Kidney (tissue), 14 donors: ENCODE measurements around the gene COX7A2L. TPM values are rescaled to one million over a fixed set of nuclear protein-coding genes. Genes with fewer than 3 reads are reported as not detected.

Experiments
- DNase-seq, 5 donors: peaks; one replicate each; pipeline ENCODE4 v3.0.0-alpha.2; 2013 to 2020
- FAIRE-seq: peaks from 2 replicates; lab custom pipeline; 2012; peaks lifted over from hg19 to GRCh38; lab: Jason Lieb, UNC
- H3K27ac ChIP-seq, 2 donors: one replicate each; pipeline ENCODE4 v1.7.0; 2013; ENCODE audit warnings: low read depth in 2 of 2, low read length in 2 of 2, inconsistent platforms in 1 of 2
- H3K27me3 ChIP-seq: one replicate; pipeline ENCODE4 v1.7.1; 2013; ENCODE audit warnings: low read length, inconsistent platforms; ENCODE audit not compliant: control insufficient read depth, insufficient read depth
- H3K36me3 ChIP-seq, 3 donors: one replicate each; pipeline versions ENCODE4 v1.7.0 to v1.7.1; 2013; ENCODE audit warnings: low read length in 3 of 3, control low read depth in 1 of 3, inconsistent platforms in 1 of 3; ENCODE audit not compliant: insufficient read depth in 3 of 3, control insufficient read depth in 2 of 3
- H3K4me1 ChIP-seq, 3 donors: one replicate each; pipeline versions ENCODE4 v1.7.0 to v1.7.1; 2013; ENCODE audit warnings: low read length in 3 of 3, inconsistent platforms in 1 of 3, low read depth in 1 of 3; ENCODE audit not compliant: control insufficient read depth in 2 of 3, insufficient read depth in 2 of 3
- H3K4me3 ChIP-seq, 3 donors: one replicate each; pipeline versions ENCODE4 v1.7.0 to v1.8.1; 2013; ENCODE audit warnings: low read length in 3 of 3, control low read depth in 1 of 3, inconsistent platforms in 1 of 3
- H3K9ac ChIP-seq, 3 donors: one replicate each; pipeline versions ENCODE4 v1.7.0 to v1.7.1; 2013; ENCODE audit warnings: low read length in 3 of 3, control low read depth in 1 of 3, inconsistent platforms in 1 of 3
- H3K9me3 ChIP-seq, 3 donors: one replicate each; pipeline versions ENCODE4 v1.7.0 to v1.7.1; 2013; ENCODE audit warnings: low read length in 3 of 3, control low read depth in 1 of 3, inconsistent platforms in 1 of 3; ENCODE audit not compliant: control insufficient read depth in 2 of 3, insufficient read depth in 1 of 3
- intact Hi-C: fragments of 100-400 bp; cut with DNase I; formaldehyde crosslinking; loops from one replicate; pipeline ENCODE4 v1.11.1; 2022
- polyA plus RNA-seq: library from polyadenylated mRNA; stranded (reverse); fragments of 350-450 nt; fragmentation: Illumina TruSeq; extraction: RNeasy Lipid Tissue Mini Kit (QIAGEN cat#74804); gene quantifications from one replicate; pipeline ENCODE4 v1.2.3, GENCODE V29; 2014; ENCODE audit warnings: low read depth, low replicate concordance; ENCODE audit not compliant: insufficient read depth
- total RNA-seq: library from RNA; stranded (reverse); fragmentation: NEBNext Ultra II Directional; extraction: Animal tissue kit (Norgen Biotek cat#: 25700); gene quantifications from one replicate; pipeline ENCODE4 v1.2.1, GENCODE V29; 2021
- TF ChIP-seq, protein P1 (sequence below): IDR thresholded peaks from 3 replicates; pipeline ENCODE4 v1.5.1; 2012; ENCODE audit warnings: mild to moderate bottlenecking, moderate library complexity, borderline replicate concordance; ENCODE audit not compliant: insufficient read depth; ENCODE audit errors: extremely low read depth
- donor health status: control.
- donor health status: control.
- donor health status: control.
- donor health status: control.
- donor health status: control.
- donor health status: DM: yes; HTN: yes; CAD: no.
- donor health status: Normal renal cell carcinoma (clear cell type).

The COX7A2L gene
- total and polyA plus RNA-seq, 2 donors from 2014 or later: 90.2 to 321 TPM

DNA sequence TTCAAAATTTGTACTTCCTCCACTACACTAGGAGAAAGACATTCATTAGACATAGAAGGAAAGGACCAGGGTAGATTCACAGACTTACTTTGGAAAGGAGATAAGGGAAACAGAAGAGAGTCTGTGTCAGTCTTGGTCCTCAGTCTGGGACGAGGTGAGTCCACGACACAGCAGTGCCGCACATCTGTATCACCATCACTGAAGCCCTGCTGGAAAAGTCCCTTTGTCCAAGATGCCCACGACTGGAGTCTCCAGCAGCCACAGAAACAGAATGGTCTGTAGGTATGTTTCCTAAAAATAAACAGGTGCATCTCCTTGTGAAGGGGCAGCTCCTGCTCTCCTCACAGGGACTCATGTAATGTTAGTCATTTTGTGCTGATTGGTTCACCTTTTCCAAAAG is 27.4 kb downstream of the COX7A2L start:
- intact Hi-C loops: no loop called here
- TF ChIP-seq, protein P1, sequence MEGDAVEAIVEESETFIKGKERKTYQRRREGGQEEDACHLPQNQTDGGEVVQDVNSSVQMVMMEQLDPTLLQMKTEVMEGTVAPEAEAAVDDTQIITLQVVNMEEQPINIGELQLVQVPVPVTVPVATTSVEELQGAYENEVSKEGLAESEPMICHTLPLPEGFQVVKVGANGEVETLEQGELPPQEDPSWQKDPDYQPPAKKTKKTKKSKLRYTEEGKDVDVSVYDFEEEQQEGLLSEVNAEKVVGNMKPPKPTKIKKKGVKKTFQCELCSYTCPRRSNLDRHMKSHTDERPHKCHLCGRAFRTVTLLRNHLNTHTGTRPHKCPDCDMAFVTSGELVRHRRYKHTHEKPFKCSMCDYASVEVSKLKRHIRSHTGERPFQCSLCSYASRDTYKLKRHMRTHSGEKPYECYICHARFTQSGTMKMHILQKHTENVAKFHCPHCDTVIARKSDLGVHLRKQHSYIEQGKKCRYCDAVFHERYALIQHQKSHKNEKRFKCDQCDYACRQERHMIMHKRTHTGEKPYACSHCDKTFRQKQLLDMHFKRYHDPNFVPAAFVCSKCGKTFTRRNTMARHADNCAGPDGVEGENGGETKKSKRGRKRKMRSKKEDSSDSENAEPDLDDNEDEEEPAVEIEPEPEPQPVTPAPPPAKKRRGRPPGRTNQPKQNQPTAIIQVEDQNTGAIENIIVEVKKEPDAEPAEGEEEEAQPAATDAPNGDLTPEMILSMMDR: no peak
- Histone ChIP-seq H3K27ac (no peak overlapping the region), H3K9ac (no peak overlapping the region), H3K4me3 (no peak overlapping the region), H3K9me3 (no peaks in the 10 kb centered on the region), H3K4me1 (peaks cover 0 to 2% (median 0%) of the 10 kb centered on the region in 3 donors), H3K27me3 (no peaks in the 10 kb centered on the region), H3K36me3 (peaks cover 8 to 35% (median 19%) of the 10 kb centered on the region in 3 donors)
- DNase-seq (no peak), FAIRE-seq (no peak)

DNA sequence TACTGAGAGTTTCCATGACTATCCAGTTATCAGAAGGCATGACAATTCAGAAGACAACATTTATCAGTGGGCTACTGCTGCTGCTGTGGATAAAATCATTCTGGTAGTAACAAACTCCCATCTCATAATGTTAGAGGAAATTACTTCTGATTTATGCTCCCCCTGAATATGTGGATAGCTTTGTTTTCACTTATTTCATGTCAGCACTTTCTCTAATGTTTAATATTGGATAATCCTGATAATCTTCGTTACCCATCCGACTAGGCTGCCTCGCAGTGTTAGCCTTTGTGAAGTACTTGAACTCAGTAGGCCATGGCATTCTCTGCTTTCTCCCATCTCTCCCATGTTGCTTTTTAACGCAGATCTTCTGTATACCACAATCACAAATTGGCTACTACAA is 28.4 kb downstream of the COX7A2L start:
- TF ChIP-seq, protein P1: no peak
- Histone ChIP-seq H3K9ac (no peak overlapping the region), H3K9me3 (no peaks in the 10 kb centered on the region), H3K36me3 (peaks cover 8 to 35% (median 19%) of the 10 kb centered on the region in 3 donors), H3K27ac (no peak overlapping the region), H3K4me3 (no peak overlapping the region), H3K27me3 (no peaks in the 10 kb centered on the region), H3K4me1 (peaks cover 0 to 3% (median 2%) of the 10 kb centered on the region in 3 donors)
- DNase-seq: no peak
- no peak for FAIRE-seq
- intact Hi-C loops: no loop called here

DNA sequence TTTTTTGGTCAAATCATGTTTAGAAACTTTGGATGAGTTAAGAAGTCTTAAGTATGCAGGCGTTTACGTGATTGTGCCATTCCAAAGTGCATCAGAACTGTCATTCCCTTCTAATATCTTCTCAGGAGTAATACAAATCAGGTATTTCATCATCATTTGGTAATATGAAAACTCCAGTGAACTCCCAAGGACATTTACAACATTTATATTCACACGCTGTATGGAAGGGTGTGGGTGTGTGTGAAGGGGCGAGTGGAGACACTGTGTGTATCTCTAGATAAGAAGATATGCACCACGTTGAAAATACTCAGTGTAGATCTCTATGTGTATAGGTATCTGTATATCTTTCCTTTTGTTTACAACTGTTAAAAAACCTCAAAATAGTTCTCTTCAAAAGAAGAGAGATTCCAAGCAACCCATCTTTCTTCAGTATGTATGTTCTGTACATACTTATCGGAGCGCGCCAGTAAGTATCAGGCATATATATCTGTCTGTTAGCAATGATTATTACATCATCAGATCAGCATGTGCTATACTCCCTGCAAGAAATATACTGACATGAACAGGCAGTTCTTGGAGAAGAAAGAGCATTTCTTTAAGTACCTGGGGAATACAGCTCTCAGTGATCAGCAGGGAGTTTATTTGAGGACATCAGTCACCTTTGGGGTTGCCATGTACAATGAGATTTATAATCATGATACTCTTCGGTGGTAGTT is 29.3 kb downstream of the COX7A2L start:
- no peak overlapping the region for H3K4me3 ChIP-seq
- DNase-seq (no peak), FAIRE-seq (no peak)
- H3K27me3 ChIP-seq: no peaks in the 10 kb centered on the region
- H3K9ac ChIP-seq: no peak overlapping the region
- intact Hi-C loops: no loop called here
- H3K27ac ChIP-seq: no peak overlapping the region
- no peaks in the 10 kb centered on the region for H3K9me3 ChIP-seq
- H3K4me1 ChIP-seq: peaks cover 0 to 3% (median 2%) of the 10 kb centered on the region in 3 donors
- TF ChIP-seq, protein P1: no peak
- peaks cover 11 to 35% (median 19%) of the 10 kb centered on the region in 3 donors for H3K36me3 ChIP-seq
